OCI-LY7 (cell line): Measurements from ENCODE around the gene HOXC4. TPM values are rescaled to one million over a fixed set of nuclear protein-coding genes. Genes with fewer than 3 reads are reported as not detected.
A peak's percentile ranks its signal among the peaks of the same experiment; 100 is the strongest.

Experiments
- BruUV-seq: library from RNA; stranded (reverse); fragments of 400-500 nt; replicated peaks from 2 replicates; lab custom pipeline; 2021; lab: Mats Ljungman, UMichigan
- CTCF ChIA-PET: fragments of 300-600 bp; sonication (Branson Sonifier 250); formaldehyde crosslinking; loops from one replicate; lab custom pipeline; 2022; ENCODE audit warnings: antibody characterized with exemption; ENCODE audit not compliant: unreplicated experiment; lab: Charles Lee
- POLR2A ChIA-PET: fragments of 300-600 bp; sonication (Branson Sonifier 250); formaldehyde crosslinking; loops from one replicate; lab custom pipeline; 2022; ENCODE audit warnings: antibody characterized with exemption; lab: Charles Lee
- DNase-seq: peaks from one replicate; pipeline ENCODE4 v3.0.0-alpha.2; 2015; ENCODE audit warnings: low spot score
- H2AFZ ChIP-seq: fragments of 200-600 bp; sonication (generic), shearing (Covaris generic); 2 replicates; pipeline ENCODE4 v1.6.1; 2014; ENCODE audit warnings: mild to moderate bottlenecking, antibody characterized with exemption, low read length, moderate library complexity
- H3K27ac ChIP-seq: fragments of 200-600 bp; sonication (generic); 2 replicates; pipeline ENCODE4 v1.5.1; 2014; ENCODE audit warnings: mixed run types, low read depth, mild to moderate bottlenecking, moderate library complexity, low read length, inconsistent platforms; ENCODE audit not compliant: poor library complexity, severe bottlenecking
- H3K36me3 ChIP-seq: fragments of 200-600 bp; sonication (generic); 2 replicates; pipeline ENCODE4 v1.6.1; 2014; ENCODE audit warnings: mild to moderate bottlenecking, antibody characterized with exemption, low read length, moderate library complexity, mixed read lengths; ENCODE audit not compliant: insufficient read depth
- H3K4me1 ChIP-seq: fragments of 200-600 bp; sonication (generic); 2 replicates; pipeline ENCODE4 v1.5.1; 2014; ENCODE audit warnings: mild to moderate bottlenecking, low read length; ENCODE audit not compliant: insufficient read depth, poor library complexity, severe bottlenecking
- H3K4me2 ChIP-seq: fragments of 200-600 bp; sonication (generic); 2 replicates; pipeline ENCODE4 v1.6.1; 2014; ENCODE audit warnings: mild to moderate bottlenecking, low read length
- H3K4me3 ChIP-seq: fragments of 200-600 bp; sonication (generic); 2 replicates; pipeline ENCODE4 v1.5.1; 2014; ENCODE audit warnings: mild to moderate bottlenecking, low read depth, low read length; ENCODE audit not compliant: poor library complexity, severe bottlenecking
- H3K79me2 ChIP-seq: fragments of 200-600 bp; sonication (generic); 2 replicates; pipeline ENCODE4 v1.6.1; 2016; ENCODE audit warnings: low read depth, mild to moderate bottlenecking, low read length, moderate library complexity, mixed read lengths; ENCODE audit not compliant: insufficient read depth
- H3K9me2 ChIP-seq: fragments of 200-600 bp; sonication (generic); 2 replicates; pipeline ENCODE4 v1.6.1; 2016; ENCODE audit warnings: mild to moderate bottlenecking, low read length, mixed read lengths; ENCODE audit not compliant: insufficient read depth
- H3K9me3 ChIP-seq: fragments of 200-600 bp; sonication (generic); 2 replicates; pipeline ENCODE4 v1.6.1; 2014; ENCODE audit warnings: mild to moderate bottlenecking, mixed run types, low read length, mixed read lengths
- H4K20me1 ChIP-seq: fragments of 200-600 bp; sonication (generic); 2 replicates; pipeline ENCODE4 v1.6.1; 2014; ENCODE audit warnings: mild to moderate bottlenecking, antibody characterized with exemption, low read length, moderate library complexity, mixed read lengths; ENCODE audit not compliant: insufficient read depth
- EZH2phosphoT487 ChIP-seq: fragments of 200-600 bp; sonication (generic); IDR thresholded peaks from 2 replicates; pipeline ENCODE4 v1.6.1; 2018; ENCODE audit warnings: low read depth, borderline replicate concordance, mild to moderate bottlenecking, mixed run types, antibody characterized with exemption, low read length, moderate library complexity, mixed read lengths
- intact Hi-C: fragments of 100-400 bp; cut with micrococcal nuclease; formaldehyde crosslinking; loops from one replicate; pipeline ENCODE4 v1.10.0; 2022; ENCODE audit not compliant: unreplicated experiment
- total RNA-seq, 2 experiments: library from RNA; depleted of rRNA in 1 of 2; stranded (reverse); fragments of >200 nt in 1 of 2; shearing (Covaris generic) in 1 of 2; gene quantifications; 2 replicates each; pipeline ENCODE4 v1.2.3, GENCODE V29; 2014 to 2022
- TF ChIP-seq, protein P1 (sequence below): fragments of 200-600 bp; sonication (generic); conservative IDR thresholded peaks from 2 replicates; pipeline ENCODE4 v1.5.1; 2014; ENCODE audit warnings: mild to moderate bottlenecking, antibody characterized with exemption, low read length, moderate library complexity, mixed read lengths

Gene HOXC4
- total RNA-seq, 2 experiments from 2014 or later: 7.1 to 20.0 TPM

GRCh38 chr12:54020591-54021405 lies 32.8 kb upstream of the HOXC4 start:
- H3K9me2 ChIP-seq: no peaks in the 10 kb centered on the region
- intact Hi-C loops: no loop called here
- no peaks in the 10 kb centered on the region for H3K36me3 ChIP-seq
- H3K4me1 ChIP-seq: peaks cover 63% of the 10 kb centered on the region
- ChIA-PET CTCF (no interaction called here), POLR2A (no interaction called here)
- no peaks in the 10 kb centered on the region for H3K9me3 ChIP-seq
- peak overlapping the region; percentile 44; the same call in 1 of the 2 replicates for H3K4me2 ChIP-seq
- H3K4me3 ChIP-seq: no peak overlapping the region
- H3K79me2 ChIP-seq: no peaks in the 10 kb centered on the region
- no TSS peak for BruUV-seq
- peak overlapping the region; percentile 39; the same call in 1 of the 2 replicates for H2AFZ ChIP-seq
- no peaks in the 10 kb centered on the region for H4K20me1 ChIP-seq
- H3K27ac ChIP-seq: no peak overlapping the region
- TF ChIP-seq EZH2phosphoT487: no peak
- TF ChIP-seq, protein P1, sequence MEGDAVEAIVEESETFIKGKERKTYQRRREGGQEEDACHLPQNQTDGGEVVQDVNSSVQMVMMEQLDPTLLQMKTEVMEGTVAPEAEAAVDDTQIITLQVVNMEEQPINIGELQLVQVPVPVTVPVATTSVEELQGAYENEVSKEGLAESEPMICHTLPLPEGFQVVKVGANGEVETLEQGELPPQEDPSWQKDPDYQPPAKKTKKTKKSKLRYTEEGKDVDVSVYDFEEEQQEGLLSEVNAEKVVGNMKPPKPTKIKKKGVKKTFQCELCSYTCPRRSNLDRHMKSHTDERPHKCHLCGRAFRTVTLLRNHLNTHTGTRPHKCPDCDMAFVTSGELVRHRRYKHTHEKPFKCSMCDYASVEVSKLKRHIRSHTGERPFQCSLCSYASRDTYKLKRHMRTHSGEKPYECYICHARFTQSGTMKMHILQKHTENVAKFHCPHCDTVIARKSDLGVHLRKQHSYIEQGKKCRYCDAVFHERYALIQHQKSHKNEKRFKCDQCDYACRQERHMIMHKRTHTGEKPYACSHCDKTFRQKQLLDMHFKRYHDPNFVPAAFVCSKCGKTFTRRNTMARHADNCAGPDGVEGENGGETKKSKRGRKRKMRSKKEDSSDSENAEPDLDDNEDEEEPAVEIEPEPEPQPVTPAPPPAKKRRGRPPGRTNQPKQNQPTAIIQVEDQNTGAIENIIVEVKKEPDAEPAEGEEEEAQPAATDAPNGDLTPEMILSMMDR: no peak
- DNase-seq: no peak

DNA sequence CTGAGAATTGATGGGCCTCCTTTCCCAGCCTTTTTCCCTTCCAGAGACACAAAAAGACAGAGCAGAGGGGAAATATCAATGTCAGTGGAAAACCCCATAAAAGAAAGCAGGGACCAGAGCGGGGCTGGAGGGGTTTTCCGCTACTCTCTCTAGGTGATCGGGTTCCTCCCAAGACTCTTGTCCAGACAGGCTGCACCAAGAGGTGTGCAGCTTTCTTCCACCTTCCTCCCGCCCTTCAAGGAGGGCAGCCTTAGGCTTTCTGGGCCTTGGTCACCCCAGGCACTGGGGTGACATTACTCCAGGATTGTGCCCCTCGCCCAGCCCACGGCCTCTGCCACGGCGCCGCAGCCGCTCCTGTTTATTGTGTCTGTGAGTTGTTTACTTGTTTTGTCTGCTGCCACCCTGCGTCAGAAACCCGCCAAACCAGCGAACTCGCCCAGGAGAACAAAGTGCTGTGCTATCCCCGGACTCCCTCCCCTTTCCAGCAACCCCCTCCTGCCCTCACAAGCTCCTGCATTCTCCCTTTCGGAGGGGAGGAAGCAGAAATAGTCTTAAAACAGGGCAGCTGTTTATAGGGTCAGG lies 32.1 kb upstream of the HOXC4 start:
- DNase-seq: peak; percentile 24
- no peak overlapping the region for H3K27ac ChIP-seq
- intact Hi-C loops: no loop called here
- no peaks in the 10 kb centered on the region for H4K20me1 ChIP-seq
- TF ChIP-seq, protein P1: peak; percentile 58
- no peak for TF ChIP-seq EZH2phosphoT487
- no peaks in the 10 kb centered on the region for H3K79me2 ChIP-seq
- H3K4me2 ChIP-seq: peak overlapping the region; percentile 44; the same call in 1 of the 2 replicates
- peaks cover 70% of the 10 kb centered on the region for H3K4me1 ChIP-seq
- BruUV-seq: no TSS peak
- H3K9me2 ChIP-seq: no peaks in the 10 kb centered on the region
- no peaks in the 10 kb centered on the region for H3K36me3 ChIP-seq
- ChIA-PET CTCF (no interaction called here), POLR2A (interaction anchor here (0.5 kb wide), 1 partner anchor 54 kb away, joined by 3 read pairs; no protein-coding TSS in a partner anchor)
- H3K9me3 ChIP-seq: no peaks in the 10 kb centered on the region
- H3K4me3 ChIP-seq: no peak overlapping the region
- H2AFZ ChIP-seq: peak overlapping the region; percentile 39; the same call in 1 of the 2 replicates
